HepG2 (cell line): ENCODE data around the gene LMCD1. TPM values are rescaled to one million over a fixed set of nuclear protein-coding genes. Genes with fewer than 3 reads are reported as not detected.
"Not testable (repeated sequence)": the region's sequence is repeated elsewhere in the genome, so short reads cannot be mapped to it uniquely, and the experiment has no call there.

ENCODE experiments used
- ATAC-seq: fragments of 200-7000 bp; cut with Tn5 transposase; 3 replicates; pipeline ENCODE4 v1.9.1; 2020; ENCODE audit warnings: mild to moderate bottlenecking, moderate library complexity
- BruUV-seq: library from RNA; stranded (reverse); fragments of 400-500 nt; replicated peaks from 2 replicates; lab custom pipeline; 2021; lab: Mats Ljungman, UMichigan
- CTCF ChIA-PET: fragments of 300-600 bp; formaldehyde crosslinking; extraction: SDS; loops from one replicate; lab custom pipeline; 2021; ENCODE audit warnings: low total read pairs, inconsistent platforms, low intra/inter-chr PET ratio; lab: Yijun Ruan, JAX
- POLR2A ChIA-PET: fragments of 350-600 bp; sonication (Branson Sonifier 250); formaldehyde crosslinking; loops from one replicate; lab custom pipeline; 2020; ENCODE audit warnings: antibody characterized with exemption, inconsistent platforms; lab: Yijun Ruan, JAX
- DNase-seq: peaks from one replicate; pipeline ENCODE4 v3.0.0-alpha.2; 2015; ENCODE audit warnings: low spot score
- FAIRE-seq: peaks from 3 replicates; lab custom pipeline; 2011; peaks lifted over from hg19 to GRCh38; lab: Jason Lieb, UNC
- H2AFZ ChIP-seq: one replicate; pipeline ENCODE4 v1.6.1; 2011; ENCODE audit warnings: low read length, inconsistent platforms
- H3K27ac ChIP-seq: fragments of 300-600 bp; 3 replicates; pipeline ENCODE4 v1.8.0; 2011; ENCODE audit warnings: mixed run types, mild to moderate bottlenecking, mixed read lengths, low read length, inconsistent platforms; ENCODE audit not compliant: insufficient read depth; ENCODE audit errors: extremely low read length
- H3K27me3 ChIP-seq, 2 experiments: fragments of 200-600 bp in 1 of 2; 2 replicates in 1 of 2; 3 replicates in 1 of 2; pipeline versions ENCODE4 v1.6.0 to v1.8.0; 2011; ENCODE audit warnings: low read length in 2 of 2, mild to moderate bottlenecking in 2 of 2, moderate library complexity in 2 of 2, inconsistent platforms in 1 of 2; ENCODE audit not compliant: insufficient read depth in 2 of 2, control insufficient read depth in 1 of 2
- H3K36me3 ChIP-seq, 2 experiments: fragments of 200-600 bp in 1 of 2; replicated peaks in 1 of 2; 2 replicates in 1 of 2; 3 replicates in 1 of 2; pipeline versions ENCODE4 v1.5.1 to v1.8.0; 2011; ENCODE audit warnings: low read length in 2 of 2, inconsistent platforms in 1 of 2; ENCODE audit not compliant: insufficient read depth in 2 of 2, control insufficient read depth in 1 of 2
- H3K4me1 ChIP-seq: 2 replicates; pipeline ENCODE4 v1.5.1; 2012; ENCODE audit warnings: low read length, inconsistent platforms; ENCODE audit not compliant: insufficient read depth
- H3K4me2 ChIP-seq: 2 replicates; pipeline ENCODE4 v1.6.0; 2011; ENCODE audit warnings: low read depth, low read length, inconsistent platforms
- H3K4me3 ChIP-seq, 3 experiments: fragments of 200-600 bp in 1 of 3; sonication (generic), shearing (Covaris generic) in 1 of 3; replicated peaks in 1 of 3; 2 replicates each; pipeline ENCODE4 v1.5.1; 2011 to 2016; ENCODE audit warnings: low read length in 3 of 3, inconsistent platforms in 2 of 3, low read depth in 2 of 3, mild to moderate bottlenecking in 2 of 3, control low read depth in 1 of 3, mixed read lengths in 1 of 3; ENCODE audit not compliant: insufficient read depth in 1 of 3
- H3K79me2 ChIP-seq: one replicate; pipeline ENCODE4 v1.6.1; 2011; ENCODE audit warnings: low read length, inconsistent platforms; ENCODE audit not compliant: insufficient read depth
- H3K9ac ChIP-seq: 2 replicates; pipeline ENCODE4 v1.6.0; 2011; ENCODE audit warnings: mild to moderate bottlenecking, low read depth, low read length, inconsistent platforms; ENCODE audit not compliant: insufficient read depth
- H3K9me3 ChIP-seq: 2 replicates; pipeline ENCODE4 v1.5.1; 2012; ENCODE audit warnings: mild to moderate bottlenecking, low read length
- H4K20me1 ChIP-seq: 2 replicates; pipeline ENCODE4 v1.6.0; 2011; ENCODE audit warnings: inconsistent platforms, mild to moderate bottlenecking, low read length, moderate library complexity; ENCODE audit not compliant: insufficient read depth
- ATF7 ChIP-seq, 2 experiments: fragments of 450-650 bp in 1 of 2; sonication (generic) in 1 of 2; formaldehyde crosslinking in 1 of 2; IDR thresholded peaks; 2 replicates each; pipeline versions ENCODE4 v1.4.0 to v1.6.1; 2016 to 2020; ENCODE audit warnings: antibody characterized with exemption in 1 of 2, mild to moderate bottlenecking in 1 of 2, missing genetic modification reagents in 1 of 2
- CEBPG ChIP-seq: IDR thresholded peaks from 2 replicates; pipeline ENCODE4 v1.6.1; 2016
- FOXK1 ChIP-seq: sonication (generic); formaldehyde crosslinking; IDR thresholded peaks from 2 replicates; pipeline ENCODE4 v1.4.0; 2020; ENCODE audit warnings: low read depth, missing genetic modification reagents, borderline replicate concordance
- MXD3 ChIP-seq: IDR thresholded peaks from 2 replicates; pipeline ENCODE4 v1.6.1; 2016; ENCODE audit warnings: mild to moderate bottlenecking, missing biosample characterization, missing genetic modification reagents
- ZNF24 ChIP-seq: fragments of 450-650 bp; IDR thresholded peaks from 2 replicates; pipeline ENCODE4 v1.6.1; 2017; ENCODE audit warnings: antibody characterized with exemption, mild to moderate bottlenecking
- WGBS: methylation state at CpG from one replicate; pipeline ENCODE4 v1.1.6; 2017; ENCODE audit warnings: low lambda C conversion rate; 5-methylcytosine and 5-hydroxymethylcytosine counted together
- in situ Hi-C: cut with HindIII; loops from 2 replicates; pipeline ENCODE4 v1.10.0; 2017; ENCODE audit warnings: low pct_unique_long_range_greater_than_20kb; ENCODE audit not compliant: extremely low pct_ligation_motif_present
- intact Hi-C: fragments of 100-400 bp; cut with micrococcal nuclease; formaldehyde crosslinking; loops from one replicate; pipeline ENCODE4 v1.10.0; 2022; ENCODE audit not compliant: unreplicated experiment
- polyA plus RNA-seq, 8 experiments: library from polyadenylated mRNA; depleted of rRNA in 3 of 8; stranded (reverse) in 7 of 8; unstranded in 1 of 8; fragments of >200 nt; fragmentation: Illumina TruSeq in 4 of 8; extraction: Trizol in 4 of 8; gene quantifications; 2 replicates each; pipeline versions ENCODE4 v1.2.1 to v1.2.3, GENCODE V29; 2011 to 2016; ENCODE audit warnings: low read depth in 4 of 8, missing spikeins in 1 of 8, mixed read lengths in 1 of 8; ENCODE audit not compliant: insufficient read depth in 1 of 8
- total RNA-seq, 5 experiments: library from RNA; depleted of rRNA; stranded (reverse); fragments of >200 nt; fragmentation: Illumina TruSeq; extraction: Trizol; gene quantifications; 2 replicates each; pipeline ENCODE4 v1.2.3, GENCODE V29; 2016; ENCODE audit warnings: low read depth in 1 of 5

Gene LMCD1
- total and polyA plus RNA-seq, 2 of the 13 experiments (the other 11 are each of a cell fraction or from before 2014, with no cell fraction given) = 6.2 to 7.1 TPM

GRCh38 chr3:8580434-8580833, 78.8 kb downstream of the LMCD1 start:
- FAIRE-seq; POLR2A ChIA-PET; H2AFZ ChIP-seq; BruUV-seq; H3K9ac ChIP-seq; H3K4me1 ChIP-seq; H3K79me2 ChIP-seq; H3K27me3 ChIP-seq; CTCF ChIA-PET; H3K9me3 ChIP-seq; H3K36me3 ChIP-seq; DNase-seq; H3K4me3 ChIP-seq; H3K4me2 ChIP-seq; H4K20me1 ChIP-seq; intact Hi-C loops; H3K27ac ChIP-seq; ATAC-seq; in situ Hi-C loops; TF ChIP-seq ATF7 (CRISPR knock-in tag; IDR thresholded peaks at IDR 0.05): not testable (repeated sequence)
- peak; percentile 34; the same call in 1 of the 2 replicates for TF ChIP-seq CEBPG (CRISPR knock-in tag)
- TF ChIP-seq ATF7 (IDR thresholded peaks at IDR 0.05) = 0 out of 2 replicates have a peak, but pooled peaks have one; percentile 8
- 34% methylated on average over 5 of the region's 5 CpGs for WGBS

GRCh38 chr3:8581373-8581772, 79.8 kb downstream of the LMCD1 start:
- Histone ChIP-seq H2AFZ (no peak overlapping the region), H3K9me3 (no peaks in the 10 kb centered on the region), H3K79me2 (no peaks in the 10 kb centered on the region), H4K20me1 (no peaks in the 10 kb centered on the region), H3K27me3 (no peaks in the 10 kb centered on the region; a peak in 2 of 5 replicates), H3K27ac (no peak overlapping the region), H3K36me3 (no peaks in the 10 kb centered on the region), H3K4me2 (no peak overlapping the region), H3K4me3 (no peak overlapping the region), H3K4me1 (no peaks in the 10 kb centered on the region; the same call in 1 of the 2 replicates), H3K9ac (no peak overlapping the region)
- intact Hi-C loops = no loop called here
- TF ChIP-seq ZNF24 (no peak), MXD3 (CRISPR knock-in tag) (no peak), FOXK1 (CRISPR knock-in tag) (no peak)
- ChIA-PET POLR2A (no interaction called here), CTCF (no interaction called here)
- no peak for ATAC-seq
- 36% methylated on average over 3 of the region's 3 CpGs for WGBS
- no peak for DNase-seq
- BruUV-seq = no TSS peak
- FAIRE-seq = no peak
- in situ Hi-C loops = no loop called here
